Neural progenitor cell (in vitro differentiated cells): ENCODE data around the gene AK3.

ENCODE experiments used
- CTCF ChIP-seq: fragments of 200-600 bp; sonication (generic); IDR thresholded peaks from 2 replicates; pipeline ENCODE4 v1.5.1; 2017; ENCODE audit warnings: antibody characterized with exemption, mild to moderate bottlenecking
- EZH2phosphoT487 ChIP-seq: fragments of 200-600 bp; sonication (generic); IDR thresholded peaks from 2 replicates; pipeline ENCODE4 v1.6.1; 2017; ENCODE audit warnings: antibody characterized with exemption

DNA sequence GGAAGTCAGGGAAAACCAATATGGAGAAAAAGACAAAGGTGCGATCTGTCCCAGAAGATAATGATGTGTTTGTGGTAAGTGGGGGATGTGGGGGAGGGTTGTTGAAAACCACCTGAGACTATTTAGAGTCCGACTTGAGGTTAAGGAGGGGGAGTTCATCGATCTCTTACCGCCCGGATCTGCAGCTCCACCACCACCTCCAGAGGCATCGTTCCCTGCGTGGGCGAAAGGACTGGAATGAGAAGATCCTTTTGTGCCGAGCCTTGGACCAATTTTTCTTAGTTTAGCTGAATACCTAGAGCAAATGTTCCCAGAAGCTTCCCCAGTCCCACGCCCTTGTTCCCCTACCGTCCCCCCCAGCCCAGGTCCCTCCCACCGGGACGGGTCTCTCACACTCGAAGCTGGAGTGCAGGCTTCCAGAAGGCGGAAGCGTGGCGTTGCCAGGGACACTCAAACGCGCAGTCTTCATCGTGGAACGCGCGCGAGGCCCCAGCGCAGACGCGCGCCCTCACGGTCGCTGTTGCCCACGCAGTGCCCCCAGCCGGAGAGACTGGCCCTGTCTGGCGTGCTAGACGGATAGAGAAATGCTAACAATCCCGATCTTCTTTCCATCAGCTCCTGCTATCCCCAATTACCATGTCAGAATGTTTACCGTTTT is 74.8 kb downstream of the AK3 start, which contains the start of gene SPATA6L:
- peak; percentile 27 for TF ChIP-seq CTCF
- no peak for TF ChIP-seq EZH2phosphoT487
